ENCODE data around the gene ZNF230.

ZNF230 gene

DNA sequence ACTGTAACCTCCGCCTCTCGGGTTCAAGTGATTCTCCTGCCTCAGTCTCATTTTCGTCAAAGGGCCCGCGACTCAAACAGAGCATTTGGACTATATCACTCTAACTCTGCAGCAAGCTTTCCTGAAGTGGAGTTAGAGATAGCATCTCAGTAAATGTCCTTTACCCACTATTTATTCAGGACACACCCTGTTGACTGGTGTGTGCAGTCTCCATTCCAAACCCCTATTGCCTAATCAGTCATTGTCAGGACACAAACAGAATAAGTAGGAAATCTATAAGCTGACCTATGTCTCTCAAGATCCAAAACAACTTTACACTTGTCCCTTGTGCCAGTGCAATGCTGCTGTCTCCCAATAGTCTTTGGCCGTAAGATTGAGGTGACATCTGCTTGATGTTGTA is 23.9 kb downstream of the ZNF230 start:
- H3K27ac ChIP-seq: no peak overlapping the region
- no peak overlapping the region for H3K4me3 ChIP-seq

DNA sequence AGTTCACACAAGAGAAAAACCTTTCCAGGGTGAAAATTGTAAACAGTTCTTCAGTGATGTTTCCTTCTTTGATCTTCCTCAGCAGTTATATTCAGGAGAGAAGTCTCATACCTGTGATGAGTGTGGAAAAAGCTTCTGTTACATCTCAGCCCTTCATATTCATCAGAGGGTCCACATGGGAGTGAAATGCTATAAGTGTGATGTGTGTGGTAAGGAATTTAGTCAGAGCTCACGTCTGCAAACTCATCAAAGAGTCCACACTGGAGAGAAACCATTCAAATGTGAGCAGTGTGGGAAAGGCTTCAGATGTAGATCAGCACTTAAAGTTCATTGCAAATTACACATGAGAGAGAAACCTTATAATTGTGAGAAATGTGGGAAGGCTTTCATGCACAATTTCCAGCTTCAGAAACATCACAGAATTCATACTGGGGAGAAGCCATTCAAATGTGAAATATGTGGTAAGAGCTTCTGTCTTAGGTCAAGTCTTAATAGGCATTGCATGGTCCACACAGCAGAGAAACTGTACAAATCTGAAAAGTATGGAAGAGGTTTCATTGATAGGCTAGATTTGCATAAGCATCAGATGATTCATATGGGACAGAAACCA is 29.3 kb downstream of the ZNF230 start:
- no peak overlapping the region for H3K27ac ChIP-seq
- H3K4me3 ChIP-seq: no peak overlapping the region

DNA sequence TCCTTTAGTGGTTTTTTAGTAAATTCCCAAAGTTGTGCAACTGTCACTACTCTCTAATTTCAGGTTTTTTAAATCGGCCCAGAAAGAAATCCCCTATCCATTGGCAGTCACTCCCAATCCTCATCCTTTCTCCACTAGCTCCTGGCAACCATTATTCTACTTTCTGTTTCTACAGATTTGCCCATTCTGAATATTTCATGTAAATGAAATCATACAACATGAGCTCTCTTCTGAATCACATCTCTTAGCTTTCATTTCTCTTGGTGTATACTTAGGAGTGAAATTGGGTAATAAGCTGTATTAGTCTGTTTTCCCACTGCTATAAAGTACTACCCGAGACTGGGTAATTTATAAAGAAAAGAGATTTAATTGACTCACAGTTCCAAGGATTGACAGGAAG is 39.4 kb downstream of the ZNF230 start:
- no peak overlapping the region for H3K27ac ChIP-seq

DNA sequence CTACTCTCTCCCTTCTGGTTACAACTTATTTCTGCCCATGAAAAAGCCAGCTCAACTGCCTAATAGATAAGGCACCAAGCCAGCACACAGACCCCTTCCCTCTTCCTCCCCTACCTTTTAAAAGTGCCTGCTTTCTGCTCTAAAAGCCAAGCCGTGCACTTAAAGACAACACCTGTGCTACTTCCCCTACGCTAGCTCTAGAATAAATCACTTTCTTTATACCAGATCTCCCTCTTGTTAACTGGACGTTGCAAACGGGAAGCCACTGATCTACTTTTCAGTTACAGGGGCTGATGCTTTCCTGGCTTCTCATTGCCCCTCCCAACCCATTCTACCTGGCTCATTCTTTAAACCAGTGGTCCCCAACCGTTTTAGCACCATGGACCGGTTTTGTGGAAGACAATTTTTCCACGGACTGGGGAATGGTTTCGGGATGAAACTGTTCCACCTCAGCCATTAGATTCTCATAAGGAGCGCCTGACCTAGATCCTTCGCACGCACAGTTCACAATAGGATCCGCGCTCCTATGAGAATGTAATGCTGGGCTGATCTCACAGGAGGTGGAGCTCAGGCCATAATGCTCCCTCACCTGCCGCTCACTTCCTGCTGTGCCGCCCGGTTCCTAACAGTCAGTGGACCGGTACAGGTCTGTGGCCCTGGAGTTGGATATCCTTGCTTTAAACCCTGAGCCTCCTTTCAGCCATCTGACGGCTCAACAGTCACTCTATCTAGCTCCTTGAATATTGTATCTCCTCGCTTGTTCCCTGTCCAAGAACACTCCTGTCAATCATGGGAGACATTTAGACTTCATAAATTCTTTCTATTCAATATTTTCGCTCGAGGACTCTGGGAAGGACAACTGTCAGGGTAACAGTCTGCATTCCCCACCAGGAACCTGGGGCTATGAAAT is 48.2 kb downstream of the ZNF230 start:
- H3K4me3 ChIP-seq: peak overlapping the region; percentile 56 to 77 (median 65)
- H3K27ac ChIP-seq: peak overlapping the region in 12 of 21 experiments; percentile 12 to 84 (median 68)

More for the DNA sequence above, 39.4 kb downstream of the ZNF230 start:
- H3K4me3 ChIP-seq: no peak overlapping the region

DNA sequence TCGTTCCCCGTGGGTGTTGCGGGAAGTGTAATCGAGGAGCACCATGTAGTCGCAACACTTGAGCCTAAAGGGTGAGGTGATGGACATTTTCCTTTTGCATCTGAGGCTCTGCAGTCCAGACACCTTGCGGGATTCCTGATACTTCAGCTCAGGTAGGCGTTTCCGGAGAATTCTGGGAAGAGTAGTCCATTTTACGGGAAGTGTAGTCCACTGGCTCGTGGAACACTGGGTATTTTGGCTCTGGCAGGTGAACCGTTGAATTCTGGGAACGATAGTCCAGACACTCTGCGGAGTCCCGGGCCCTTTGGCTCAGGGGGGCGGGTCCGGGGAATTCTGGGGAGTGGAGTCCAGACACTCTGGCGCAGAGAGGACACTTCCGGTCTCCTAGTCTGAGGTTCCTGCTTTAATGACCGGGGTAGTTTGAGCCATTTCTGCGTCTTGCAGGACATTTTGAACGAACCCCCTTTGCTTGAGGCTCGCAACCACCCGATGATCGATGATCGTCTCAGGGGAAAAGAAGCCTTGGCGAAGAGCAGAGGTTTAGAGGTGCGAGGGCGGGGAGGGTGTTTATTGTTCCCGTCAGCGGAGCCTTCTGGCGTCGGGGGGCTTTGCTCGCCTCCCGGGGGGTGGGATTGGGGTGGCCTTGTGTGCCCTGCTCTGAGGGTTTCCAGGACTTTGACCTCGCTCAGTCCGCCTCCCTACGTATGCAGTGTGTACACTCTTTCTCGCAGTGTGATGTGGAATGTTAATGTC is 49.1 kb downstream of the ZNF230 start, which contains the start of gene ZNF223:
Gene ZNF223, plus strand, starts transcription at position 387 of the 753 bp plus-strand sequence. CDS start 3,141 bp downstream, outside the sequence.
- H3K4me3 ChIP-seq: peak within 1 kb of the TSS; percentile 56 to 77 (median 65)
- peak within 1 kb of the TSS in 19 of 21 experiments; percentile 46 to 91 (median 81) for H3K27ac ChIP-seq

DNA sequence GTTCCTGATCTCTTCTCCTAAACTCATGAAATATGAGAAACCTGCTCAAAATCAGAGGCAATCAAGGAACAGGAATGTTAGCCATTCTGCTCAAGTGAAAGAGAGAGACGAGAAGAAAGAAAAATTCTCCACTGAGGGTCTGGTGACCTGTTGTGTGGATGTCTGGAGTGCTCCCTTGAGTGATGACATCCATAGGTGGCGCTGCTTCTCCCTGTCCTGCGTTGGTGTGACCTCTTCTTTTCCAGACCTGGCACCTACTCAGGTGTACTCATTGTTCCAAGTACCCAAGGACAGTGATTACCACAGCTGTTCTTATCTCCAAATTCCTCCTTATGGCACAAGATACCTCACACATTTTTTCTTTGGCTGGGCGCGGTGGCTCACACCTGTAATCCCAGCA is 53.1 kb downstream of the ZNF230 start:
- no peak overlapping the region for H3K4me3 ChIP-seq
- no peak overlapping the region for H3K27ac ChIP-seq

DNA sequence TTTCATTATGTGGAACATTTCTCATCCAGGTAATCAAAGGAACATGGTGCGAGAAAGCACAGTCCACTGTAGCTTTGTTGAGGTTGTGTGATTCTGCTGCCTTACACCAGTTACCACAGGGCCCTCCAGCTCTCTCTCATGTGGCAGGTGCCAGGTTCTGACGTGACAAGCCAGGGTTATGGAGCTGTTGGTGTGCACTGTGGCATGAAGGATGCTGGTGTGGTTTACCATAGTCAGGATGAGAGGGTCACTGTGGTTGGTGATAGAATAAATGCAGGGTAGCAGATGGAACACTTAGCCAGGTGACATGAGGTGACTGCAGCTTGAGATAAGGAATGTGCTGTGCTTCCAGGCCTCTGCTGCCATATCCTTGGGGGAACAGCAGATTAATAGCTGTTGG is 56.5 kb downstream of the ZNF230 start:
- Histone ChIP-seq H3K4me3 (no peak overlapping the region), H3K27ac (no peak overlapping the region)

DNA sequence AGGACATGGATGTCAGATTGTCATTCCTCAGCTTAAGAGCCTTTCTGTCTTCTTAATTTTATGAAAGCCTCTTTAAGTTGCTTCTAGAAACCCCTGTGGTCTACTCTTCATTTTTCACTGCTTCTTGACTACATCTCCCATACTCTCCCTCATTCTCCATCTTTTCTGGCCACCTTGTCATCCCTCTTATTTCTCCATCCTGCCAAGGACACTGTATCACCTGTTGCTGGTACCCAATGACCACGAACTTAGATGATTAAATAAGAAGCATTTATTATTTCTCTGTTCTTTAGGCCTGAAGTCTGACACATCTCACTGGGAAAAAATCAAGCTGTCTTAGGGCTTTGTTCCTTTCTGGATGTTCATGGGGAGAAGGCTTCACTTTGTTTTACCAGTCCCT is 58.3 kb downstream of the ZNF230 start:
- H3K27ac ChIP-seq: no peak overlapping the region
- H3K4me3 ChIP-seq: no peak overlapping the region

Measured in skin epidermis (tissue), 12 donors.